GM12801 (cell line): ENCODE results near the gene USP22.

Experiments used
- TF ChIP-seq, protein P1 (sequence below): IDR thresholded peaks from one replicate; pipeline ENCODE4 v1.5.1; 2011; ENCODE audit warnings: control low read depth; ENCODE audit not compliant: insufficient read length; ENCODE audit errors: extremely low read depth

USP22 gene

GRCh38 chr17:20988001-20988636 lies 54.7 kb downstream of the USP22 start:
- TF ChIP-seq, protein P1, sequence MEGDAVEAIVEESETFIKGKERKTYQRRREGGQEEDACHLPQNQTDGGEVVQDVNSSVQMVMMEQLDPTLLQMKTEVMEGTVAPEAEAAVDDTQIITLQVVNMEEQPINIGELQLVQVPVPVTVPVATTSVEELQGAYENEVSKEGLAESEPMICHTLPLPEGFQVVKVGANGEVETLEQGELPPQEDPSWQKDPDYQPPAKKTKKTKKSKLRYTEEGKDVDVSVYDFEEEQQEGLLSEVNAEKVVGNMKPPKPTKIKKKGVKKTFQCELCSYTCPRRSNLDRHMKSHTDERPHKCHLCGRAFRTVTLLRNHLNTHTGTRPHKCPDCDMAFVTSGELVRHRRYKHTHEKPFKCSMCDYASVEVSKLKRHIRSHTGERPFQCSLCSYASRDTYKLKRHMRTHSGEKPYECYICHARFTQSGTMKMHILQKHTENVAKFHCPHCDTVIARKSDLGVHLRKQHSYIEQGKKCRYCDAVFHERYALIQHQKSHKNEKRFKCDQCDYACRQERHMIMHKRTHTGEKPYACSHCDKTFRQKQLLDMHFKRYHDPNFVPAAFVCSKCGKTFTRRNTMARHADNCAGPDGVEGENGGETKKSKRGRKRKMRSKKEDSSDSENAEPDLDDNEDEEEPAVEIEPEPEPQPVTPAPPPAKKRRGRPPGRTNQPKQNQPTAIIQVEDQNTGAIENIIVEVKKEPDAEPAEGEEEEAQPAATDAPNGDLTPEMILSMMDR, result no peak

DNA sequence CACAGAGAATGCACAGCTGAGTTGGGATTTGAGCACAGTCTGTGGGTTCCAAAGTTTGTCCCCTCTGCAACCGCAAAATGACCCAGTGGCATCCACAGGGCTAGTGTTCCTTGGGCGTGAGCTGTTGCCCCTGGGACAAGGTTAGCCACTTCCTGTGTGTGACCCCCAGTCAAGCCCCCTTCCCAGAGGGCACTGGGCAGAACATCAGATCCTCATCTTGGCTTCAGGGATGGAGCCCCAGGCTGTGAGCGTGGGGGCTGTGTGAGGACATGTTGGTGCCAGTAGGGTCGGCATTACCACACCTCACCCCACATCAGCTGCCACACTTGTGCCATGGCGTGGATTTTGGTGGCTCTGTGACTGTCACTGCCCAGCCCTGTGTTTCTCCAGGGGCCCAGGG lies 55.3 kb downstream of the USP22 start:
- TF ChIP-seq, protein P1, result no peak

- TF ChIP-seq, protein P1, result no peak
Observed at GRCh38 chr17:20986767-20987510, 55.9 kb downstream of the USP22 start.

GRCh38 chr17:20983359-20983637 lies 59.5 kb downstream of the USP22 start:
- TF ChIP-seq, protein P1, result no peak

GRCh38 chr17:20982589-20983358 lies 60.0 kb downstream of the USP22 start:
- TF ChIP-seq, protein P1, result no peak

DNA sequence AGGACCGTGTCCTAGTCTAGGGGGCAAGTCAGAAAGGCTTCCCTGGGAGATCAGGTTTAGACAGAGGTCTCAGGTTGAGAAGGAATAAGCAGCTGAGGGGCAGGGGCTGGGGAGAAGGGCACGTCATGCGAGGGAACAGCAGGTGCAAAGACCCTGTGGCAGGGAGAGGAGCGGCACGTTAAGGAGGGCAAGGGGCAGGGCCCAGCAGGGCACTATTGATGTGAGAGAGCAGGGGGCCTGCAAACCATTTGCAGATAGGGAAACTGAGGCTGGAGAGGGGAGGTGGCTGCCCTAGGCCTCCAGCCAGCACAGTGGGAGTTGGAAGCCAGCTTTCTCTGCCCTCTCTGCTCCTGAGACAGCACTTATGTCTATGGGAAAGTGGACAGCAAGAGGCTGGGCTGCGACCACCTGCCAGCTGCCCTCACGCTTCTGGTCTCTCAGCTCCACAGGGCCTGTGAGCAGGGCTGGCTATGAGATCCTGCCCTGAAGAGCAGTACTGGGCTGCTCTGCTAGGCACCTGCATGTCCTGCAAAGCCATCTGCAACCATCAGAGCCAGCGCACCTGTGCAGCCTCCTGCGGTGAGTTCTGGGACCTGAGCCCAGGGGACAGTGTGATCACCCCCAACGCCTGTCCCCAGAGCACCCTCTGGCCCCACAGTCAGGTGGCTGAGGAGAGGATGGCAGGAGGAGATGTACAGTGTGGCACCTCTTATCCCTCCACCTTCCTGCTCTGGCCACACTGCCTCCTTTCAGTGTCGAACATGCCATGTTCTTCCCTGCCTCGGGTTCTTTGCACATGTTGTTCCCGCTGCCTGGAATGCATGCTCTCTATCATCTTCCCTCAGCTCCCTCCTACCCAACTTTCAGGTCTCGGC lies 61.5 kb downstream of the USP22 start:
- TF ChIP-seq, protein P1, result no peak

GRCh38 chr17:20979792-20980083 lies 63.1 kb downstream of the USP22 start:
- TF ChIP-seq, protein P1, result no peak
